Thymus (tissue), 11 donors: ENCODE measurements around the gene UGT2B17. TPM values are rescaled to one million over a fixed set of nuclear protein-coding genes. Genes with fewer than 3 reads are reported as not detected.
"Not testable (repeated sequence)": the region's sequence is repeated elsewhere in the genome, so short reads cannot be mapped to it uniquely, and the experiment has no call there.

Experiments used
- DNase-seq, 9 donors: peaks; one replicate each; pipeline ENCODE4 v3.0.0-alpha.2; 2013; ENCODE audit warnings: low spot score in 9 of 9, low read depth in 6 of 9, missing footprints in 1 of 9
- H3K27ac ChIP-seq, 2 donors: one replicate each; pipeline ENCODE4 v1.5.1; 2013; ENCODE audit warnings: control low read depth in 1 of 2, low read depth in 1 of 2, low read length in 1 of 2, mild to moderate bottlenecking in 1 of 2, moderate library complexity in 1 of 2
- H3K27me3 ChIP-seq, 2 donors: one replicate each; pipeline ENCODE4 v1.5.1; 2013; ENCODE audit warnings: low read length in 1 of 2; ENCODE audit not compliant: control insufficient read depth in 2 of 2, insufficient read depth in 1 of 2
- H3K36me3 ChIP-seq, 2 donors: one replicate each; pipeline ENCODE4 v1.5.1; 2013; ENCODE audit warnings: low read length in 1 of 2, mild to moderate bottlenecking in 1 of 2, moderate library complexity in 1 of 2; ENCODE audit not compliant: control insufficient read depth in 2 of 2, insufficient read depth in 2 of 2
- H3K4me1 ChIP-seq, 2 donors: one replicate each; pipeline ENCODE4 v1.5.1; 2013; ENCODE audit warnings: low read length in 2 of 2; ENCODE audit not compliant: control insufficient read depth in 2 of 2, insufficient read depth in 2 of 2
- H3K4me3 ChIP-seq, 2 donors: one replicate each; pipeline ENCODE4 v1.5.1; 2013; ENCODE audit warnings: low read length in 2 of 2, control low read depth in 1 of 2, mild to moderate bottlenecking in 1 of 2
- H3K9me3 ChIP-seq, 2 donors: one replicate each; pipeline ENCODE4 v1.5.1; 2013; ENCODE audit warnings: low read length in 1 of 2, mild to moderate bottlenecking in 1 of 2; ENCODE audit not compliant: control insufficient read depth in 2 of 2, insufficient read depth in 1 of 2
- WGBS: extraction: QIAGEN DNeasy Blood & Tissue Kit; methylation state at CpG from one replicate; pipeline ENCODE4 v1.1.7; 2013; 5-methylcytosine and 5-hydroxymethylcytosine counted together
- polyA plus RNA-seq: library from polyadenylated mRNA; stranded (reverse); fragments of 200-250 nt; gene quantifications from one replicate; pipeline ENCODE4 v1.2.3, GENCODE V29; 2013
- total RNA-seq: library from RNA; stranded (reverse); fragments of 120-200 nt; gene quantifications from one replicate; pipeline ENCODE4 v1.2.4, GENCODE V29; 2013
- donor health status: healthy.

Gene UGT2B17
- total and polyA plus RNA-seq, 2 donors = 0.28 to 2.1 TPM

DNA sequence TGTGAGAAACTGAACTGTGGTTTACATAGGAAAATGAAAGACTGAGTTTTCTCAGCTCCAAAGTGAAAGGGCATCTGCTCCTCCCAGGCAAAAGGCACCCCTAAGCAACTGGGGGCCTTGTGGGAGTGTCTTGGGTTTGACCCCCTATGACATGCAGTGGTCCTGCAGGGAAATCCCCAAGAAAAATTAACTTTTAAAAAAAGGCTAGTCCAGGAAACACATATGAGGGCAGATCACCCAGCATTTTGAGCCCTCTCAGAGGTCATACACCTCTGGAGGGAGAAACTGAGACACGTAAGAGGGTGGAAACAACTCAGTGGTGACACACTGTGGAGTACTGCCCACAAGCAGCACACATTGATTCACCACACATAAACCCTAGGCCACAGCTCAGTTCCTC is 22.3 kb downstream of the UGT2B17 start:
- not testable (repeated sequence) for H3K4me3 ChIP-seq, H3K36me3 ChIP-seq, H3K27ac ChIP-seq, H3K4me1 ChIP-seq, DNase-seq, H3K9me3 ChIP-seq, H3K27me3 ChIP-seq
- 93% methylated on average over 1 of the region's 1 CpG for WGBS

DNA sequence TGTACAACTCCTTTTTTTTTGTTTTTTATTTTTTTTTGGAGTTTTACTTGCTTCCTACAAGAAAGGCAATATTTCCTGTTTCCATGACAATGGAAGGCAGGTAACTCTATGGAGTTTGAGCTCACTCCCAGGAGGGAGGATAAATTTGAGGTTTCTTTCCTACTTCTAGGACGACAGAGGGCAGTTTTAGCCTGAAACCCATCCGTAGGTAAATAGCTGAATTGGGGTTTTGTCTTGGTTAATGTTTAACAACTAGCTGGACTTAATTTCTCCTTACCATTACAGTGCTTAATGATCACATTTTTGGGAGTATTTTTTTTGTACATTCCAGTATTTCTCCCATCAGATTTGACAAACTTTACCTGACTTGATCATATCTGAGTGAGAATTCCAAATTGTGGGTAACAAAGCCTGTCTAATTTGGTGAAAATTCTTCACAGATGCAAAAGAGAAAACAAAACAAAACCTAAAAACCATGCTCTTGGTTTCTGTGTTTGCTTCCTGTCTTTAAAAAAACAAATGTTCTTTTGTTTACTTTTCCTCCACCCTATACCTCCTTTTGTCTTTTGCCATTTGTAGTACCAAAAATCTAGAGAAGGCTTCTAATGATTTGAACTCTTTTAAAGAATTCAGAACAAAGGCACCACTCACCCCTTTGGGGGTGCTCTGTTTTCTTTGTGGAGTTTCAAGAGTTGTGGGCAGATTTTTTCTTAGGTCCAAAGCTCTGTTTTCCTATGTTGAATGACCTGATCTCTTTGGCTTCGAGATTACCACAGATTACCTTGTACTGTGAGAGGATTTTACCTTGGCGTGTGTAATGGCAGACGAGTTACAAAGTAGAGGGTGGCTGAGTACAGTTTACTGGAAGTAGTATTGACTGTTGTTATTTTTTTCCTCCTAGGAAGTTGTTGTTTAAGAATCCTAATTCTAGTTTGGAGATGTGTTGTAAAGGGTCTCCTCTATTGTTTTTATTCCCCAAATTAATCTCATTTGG is 23.0 kb downstream of the UGT2B17 start:
- WGBS = 79% methylated on average over 5 of the region's 5 CpGs
- H3K27me3 ChIP-seq, H3K36me3 ChIP-seq, H3K27ac ChIP-seq, H3K9me3 ChIP-seq, H3K4me1 ChIP-seq, DNase-seq, H3K4me3 ChIP-seq: not testable (repeated sequence)

DNA sequence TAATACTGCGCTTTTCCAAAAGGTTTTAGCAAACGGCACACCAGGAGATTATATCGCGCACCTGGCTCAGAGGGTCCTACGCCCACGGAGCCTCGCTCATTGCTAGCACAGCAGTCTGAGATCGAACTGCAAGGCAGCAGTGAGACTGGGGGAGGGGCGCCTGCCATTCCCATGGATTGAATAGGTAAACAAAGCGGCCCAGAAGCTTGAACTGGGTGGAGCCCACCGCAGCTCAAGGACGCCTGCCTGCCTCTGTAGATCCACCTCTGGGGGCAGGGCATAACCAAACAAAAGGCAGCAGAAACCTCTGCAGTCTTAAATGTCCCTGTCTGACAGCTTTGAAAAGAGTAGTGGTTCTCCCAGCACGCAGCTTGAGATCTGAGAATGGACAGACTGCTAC is 33.4 kb downstream of the UGT2B17 start:
- not testable (repeated sequence) for H3K4me1 ChIP-seq, H3K9me3 ChIP-seq, H3K4me3 ChIP-seq, DNase-seq, H3K36me3 ChIP-seq, H3K27me3 ChIP-seq, H3K27ac ChIP-seq
- 96% methylated on average over 13 of the region's 13 CpGs for WGBS

DNA sequence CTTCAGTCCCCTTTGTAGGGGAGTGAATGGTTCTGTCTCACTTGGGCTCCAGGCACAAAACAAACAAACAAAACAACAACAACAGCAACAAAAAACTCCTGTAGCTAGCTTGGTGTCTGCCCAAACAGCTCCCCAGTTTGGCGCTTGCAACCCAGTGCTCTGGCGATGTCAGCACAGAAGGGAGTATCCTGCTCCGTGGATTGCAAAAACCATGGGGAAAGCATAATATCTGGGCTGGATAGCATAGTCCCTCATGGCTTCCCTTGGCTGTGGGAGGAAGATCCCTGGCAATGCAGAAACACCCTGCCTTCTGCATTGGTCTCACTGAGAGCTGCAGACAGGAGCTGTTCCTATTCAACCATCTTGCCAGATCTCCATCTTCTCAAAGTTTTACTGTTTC is 39.7 kb downstream of the UGT2B17 start:
- Histone ChIP-seq H3K4me3 (no peak overlapping the region), H3K4me1 (no peaks in the 10 kb centered on the region), H3K27me3 (no peaks in the 10 kb centered on the region), H3K27ac (no peak overlapping the region), H3K9me3 (no peaks in the 10 kb centered on the region), H3K36me3 (no peaks in the 10 kb centered on the region)
- DNase-seq = no peak
- WGBS = 94% methylated on average over 3 of the region's 3 CpGs

DNA sequence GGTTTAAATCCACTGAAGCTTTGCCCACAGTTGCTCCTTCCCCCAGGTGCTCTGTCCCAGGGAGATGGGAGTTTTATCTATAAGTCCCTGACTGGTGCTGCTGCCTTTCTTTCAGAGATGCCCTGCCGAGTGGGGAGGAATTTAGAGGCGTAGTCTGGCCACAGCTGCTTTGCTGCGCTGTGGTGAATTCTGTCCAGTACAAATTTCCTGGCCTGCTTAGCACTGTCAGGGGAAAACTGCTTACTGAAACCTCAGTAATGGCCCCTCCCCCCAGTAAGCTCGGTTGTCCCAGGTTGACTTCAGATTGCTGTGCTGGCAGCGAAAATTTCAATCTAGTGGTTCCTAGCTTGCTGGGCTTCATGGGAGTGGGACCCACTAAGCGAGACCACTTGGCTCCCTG is 40.1 kb downstream of the UGT2B17 start:
- H3K4me1 ChIP-seq = no peaks in the 10 kb centered on the region
- H3K4me3 ChIP-seq = no peak overlapping the region
- no peaks in the 10 kb centered on the region for H3K36me3 ChIP-seq
- WGBS = 87% methylated on average over 6 of the region's 6 CpGs
- DNase-seq = no peak
- no peaks in the 10 kb centered on the region for H3K9me3 ChIP-seq
- no peak overlapping the region for H3K27ac ChIP-seq
- H3K27me3 ChIP-seq = no peaks in the 10 kb centered on the region

DNA sequence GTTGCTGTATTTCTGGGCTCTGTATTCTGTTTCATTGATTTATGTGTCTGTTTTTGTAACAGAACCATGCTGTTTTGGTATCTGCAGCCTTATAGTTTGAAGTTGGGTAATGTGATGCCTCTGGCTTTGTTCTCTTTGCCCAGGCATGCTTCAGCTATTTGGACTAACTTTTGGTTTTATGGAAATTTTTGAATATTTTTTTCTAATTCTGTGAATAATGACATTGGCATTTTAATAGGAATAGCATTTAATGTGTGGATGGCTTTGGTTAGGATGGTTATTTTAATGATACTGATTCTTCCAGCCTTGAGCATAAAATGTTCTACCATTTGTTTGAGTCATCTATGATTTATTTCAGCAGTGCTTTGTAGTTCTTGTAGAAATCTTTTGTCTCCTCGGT is 53.9 kb downstream of the UGT2B17 start:
- not testable (repeated sequence) for H3K4me1 ChIP-seq, H3K9me3 ChIP-seq, H3K27me3 ChIP-seq, H3K27ac ChIP-seq, H3K36me3 ChIP-seq, H3K4me3 ChIP-seq, DNase-seq
- 41% methylated on average over 1 of the region's 1 CpG for WGBS

DNA sequence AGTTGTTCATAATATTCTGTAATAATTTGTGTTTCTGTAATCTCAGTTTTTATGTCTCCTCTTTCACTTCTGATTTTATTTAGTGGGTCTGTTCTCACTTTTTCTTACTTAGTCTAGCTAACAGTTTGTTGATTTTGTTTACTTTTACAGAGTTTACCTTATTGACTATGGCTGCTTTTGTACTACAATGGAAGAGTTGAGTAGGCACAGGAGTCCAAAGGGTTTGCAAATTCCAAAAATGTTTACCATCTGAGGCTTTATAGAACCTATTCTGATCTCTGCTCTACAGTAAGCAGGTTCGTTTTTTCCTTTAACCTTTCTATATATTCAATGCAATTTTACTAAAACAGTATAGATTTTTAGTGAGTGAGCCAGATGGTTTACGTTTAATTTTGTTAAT is 55.1 kb downstream of the UGT2B17 start:
- 80% methylated on average over 2 of the region's 2 CpGs for WGBS
- Histone ChIP-seq H3K9me3 (no peaks in the 10 kb centered on the region), H3K4me1 (no peaks in the 10 kb centered on the region), H3K27ac (no peak overlapping the region), H3K36me3 (no peaks in the 10 kb centered on the region), H3K4me3 (no peak overlapping the region), H3K27me3 (no peaks in the 10 kb centered on the region)
- DNase-seq = no peak

DNA sequence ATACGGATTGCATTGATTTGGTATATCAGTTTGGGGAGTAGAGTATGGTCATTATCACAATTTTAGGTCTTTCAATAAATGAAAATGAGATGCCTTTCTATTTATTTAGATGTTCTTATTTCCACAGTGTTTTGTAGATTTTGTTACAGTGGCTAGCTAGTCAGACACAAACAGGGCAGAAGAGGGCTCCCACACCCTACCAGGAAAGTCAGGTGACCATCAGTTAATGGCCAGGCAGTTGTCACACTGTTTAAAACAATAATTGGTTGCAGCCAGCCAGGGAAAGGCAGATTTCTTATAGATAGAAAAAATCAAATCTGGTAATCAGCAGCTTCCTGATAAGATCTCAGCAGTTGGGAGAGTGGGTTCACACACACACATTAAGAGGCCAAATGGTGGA is 57.2 kb downstream of the UGT2B17 start:
- WGBS = 90% methylated on average over 1 of the region's 1 CpG
- no peaks in the 10 kb centered on the region for H3K27me3 ChIP-seq
- DNase-seq = no peak
- no peak overlapping the region for H3K27ac ChIP-seq
- no peak overlapping the region for H3K4me3 ChIP-seq
- H3K9me3 ChIP-seq = no peaks in the 10 kb centered on the region
- no peaks in the 10 kb centered on the region for H3K36me3 ChIP-seq
- no peaks in the 10 kb centered on the region for H3K4me1 ChIP-seq

DNA sequence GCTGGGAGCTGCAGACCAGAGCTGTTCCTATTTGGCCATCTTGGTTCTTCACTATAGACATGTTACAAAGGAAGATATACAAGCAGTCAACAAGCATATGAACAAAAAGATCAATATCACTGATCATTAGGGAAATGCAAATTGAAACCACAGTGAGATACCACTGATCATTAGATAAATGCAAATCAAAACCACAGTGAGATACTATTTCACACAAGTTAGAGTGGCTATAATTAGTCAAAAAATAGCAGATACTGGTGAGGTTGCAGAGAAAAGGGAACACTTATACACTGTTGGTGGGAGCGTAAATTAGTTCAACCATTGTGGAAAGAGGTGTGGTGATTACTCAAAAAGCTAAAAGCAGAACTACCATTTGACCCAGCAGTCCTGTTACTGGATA is 70.7 kb downstream of the UGT2B17 start:
- not testable (repeated sequence) for H3K27me3 ChIP-seq, DNase-seq, H3K27ac ChIP-seq, H3K36me3 ChIP-seq, H3K4me1 ChIP-seq, H3K9me3 ChIP-seq, H3K4me3 ChIP-seq
- 100% methylated on average over 1 of the region's 1 CpG for WGBS
